ENCODE results near the gene PDE7B.
A peak's percentile ranks its signal among the peaks of the same experiment; 100 is the strongest.
"Not testable (repeated sequence)": the region's sequence is repeated elsewhere in the genome, so short reads cannot be mapped to it uniquely, and the experiment has no call there.

PDE7B gene

DNA sequence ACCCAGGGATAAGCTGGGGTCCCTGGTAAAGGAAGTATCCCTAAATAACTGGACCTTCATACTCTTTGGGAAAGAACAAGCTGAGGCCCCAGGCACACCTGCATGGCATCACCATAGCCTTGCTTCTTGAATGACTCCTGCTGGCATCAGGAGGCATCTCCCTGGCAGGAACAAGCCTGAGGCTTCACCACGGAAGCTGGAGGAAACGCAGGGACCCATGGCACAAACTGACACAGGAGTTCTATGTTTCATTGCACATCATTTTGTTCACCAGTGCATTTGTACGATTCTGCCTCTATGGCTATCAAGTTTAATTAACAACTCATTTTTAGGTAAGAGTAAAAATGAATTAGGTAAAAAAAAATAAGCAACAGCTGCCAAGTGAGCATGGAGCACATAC lies 619 bp upstream of the PDE7B start:
- DNase-seq (ENCODE audit: low spot score), result no peak

- no peak for DNase-seq (ENCODE audit: low spot score)
Observed at GRCh38 chr6:135852746-135853145, 1.2 kb downstream of the PDE7B start.

- no peak for DNase-seq (ENCODE audit: low spot score)
Observed at GRCh38 chr6:135853227-135853626, 1.7 kb downstream of the PDE7B start.

GRCh38 chr6:135853986-135854385 lies 2.5 kb downstream of the PDE7B start:
- no peak for DNase-seq (ENCODE audit: low spot score)

- DNase-seq (ENCODE audit: low spot score), result no peak
Observed at GRCh38 chr6:135854799-135855198, 3.3 kb downstream of the PDE7B start.

DNA sequence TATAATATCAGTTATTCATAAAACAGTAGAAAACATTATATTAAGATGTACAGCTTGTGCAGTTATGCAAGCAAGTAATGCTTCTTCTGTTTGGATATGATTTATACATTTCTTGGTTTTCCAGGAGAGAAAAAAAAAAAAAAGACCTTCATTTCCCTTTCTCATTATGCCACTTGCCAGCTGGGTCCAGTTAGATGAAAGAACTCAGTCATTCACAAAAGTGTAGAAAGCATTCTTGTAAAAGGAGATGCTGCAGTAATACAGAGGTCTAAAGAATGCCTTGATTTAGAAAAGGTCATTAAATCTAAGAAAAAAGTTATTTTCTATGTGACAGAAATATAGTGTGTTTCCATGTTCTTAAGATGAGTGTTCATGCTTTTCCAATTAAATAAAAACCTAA lies 7.4 kb downstream of the PDE7B start:
- no peak for DNase-seq (ENCODE audit: low spot score)

DNA sequence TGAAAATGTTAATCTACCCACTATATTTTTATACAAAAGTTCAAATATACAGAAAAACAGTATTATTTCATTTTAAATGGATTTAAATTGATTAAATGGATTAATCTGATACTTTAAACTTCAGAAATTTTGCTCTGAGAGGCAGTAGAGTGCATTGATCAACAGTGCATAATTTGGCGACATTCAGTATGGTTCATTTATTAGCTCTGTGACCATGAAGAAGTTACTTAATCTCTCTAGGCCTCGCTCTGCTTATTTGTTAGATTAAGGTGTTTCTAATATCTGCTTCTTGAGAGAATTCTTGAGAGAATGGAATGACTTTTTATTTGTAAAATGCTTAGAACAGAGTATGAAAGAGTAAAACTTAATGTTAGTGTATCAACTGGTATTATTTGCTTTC lies 8.9 kb downstream of the PDE7B start:
- DNase-seq (ENCODE audit: low spot score), result no peak

- DNase-seq (ENCODE audit: low spot score), result no peak
Observed at GRCh38 chr6:135861189-135861588, 9.7 kb downstream of the PDE7B start.

GRCh38 chr6:135864929-135865328 lies 13.4 kb downstream of the PDE7B start:
- not testable (repeated sequence) for DNase-seq (ENCODE audit: low spot score)

- DNase-seq (ENCODE audit: low spot score), result no peak
Observed at GRCh38 chr6:135866445-135867123, 15.1 kb downstream of the PDE7B start.

DNA sequence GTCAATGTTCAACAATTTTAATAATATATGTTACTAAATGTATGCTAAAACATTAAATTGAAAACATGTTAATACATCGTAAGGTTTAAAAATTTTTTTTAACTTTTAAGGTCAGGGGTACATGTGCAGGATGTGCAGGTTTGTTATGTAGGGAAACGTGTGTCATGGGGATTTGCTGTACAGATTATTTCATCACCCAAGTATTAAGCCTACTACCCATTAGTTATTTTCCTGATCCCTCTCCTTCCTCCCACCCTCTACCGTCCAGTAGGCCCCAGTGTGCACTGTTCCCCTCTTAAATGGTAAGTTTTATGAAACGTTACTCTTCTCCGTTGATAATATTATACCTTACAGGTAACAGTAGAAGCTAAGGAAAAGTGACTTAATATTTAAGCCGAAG lies 15.8 kb downstream of the PDE7B start:
- DNase-seq (ENCODE audit: low spot score), result no peak

DNA sequence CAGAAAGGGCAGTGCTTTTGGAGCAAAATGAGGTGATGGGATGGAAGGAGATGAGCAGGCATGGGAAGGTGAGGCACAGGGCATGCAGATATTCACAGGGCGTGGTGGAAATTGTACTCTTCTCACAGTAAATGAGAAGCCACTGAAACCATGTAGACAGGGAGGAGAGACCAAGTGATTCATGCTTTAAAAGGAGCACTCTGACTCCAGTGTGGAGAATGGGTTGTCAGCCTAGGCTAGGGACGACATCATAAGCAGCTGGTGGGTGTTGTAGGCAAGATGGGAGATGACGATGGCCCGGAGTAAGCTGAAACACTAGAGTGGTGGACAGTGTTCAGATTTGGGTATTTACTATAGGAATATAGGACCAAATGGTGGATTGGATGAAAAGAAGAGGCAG lies 18.4 kb downstream of the PDE7B start:
- DNase-seq (ENCODE audit: low spot score), result no peak

DNA sequence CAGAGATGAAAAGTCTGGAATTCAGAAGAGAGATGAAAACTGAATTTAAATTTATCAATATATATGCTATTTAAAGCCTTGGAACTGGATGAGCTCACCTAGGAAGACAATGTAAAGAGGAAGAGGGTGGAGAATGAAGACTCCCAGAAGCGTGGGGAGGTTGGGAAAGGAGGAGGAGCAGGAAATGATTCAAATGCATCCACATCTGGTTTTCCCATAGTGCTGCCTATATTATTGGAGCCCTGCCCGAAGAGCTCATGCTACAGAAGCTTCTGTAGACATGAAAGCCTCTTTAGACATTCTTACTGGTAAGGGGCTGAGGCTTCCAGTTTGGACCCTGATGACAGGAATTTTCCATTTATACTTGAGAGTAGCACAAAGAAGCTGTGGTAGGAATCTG lies 19.2 kb downstream of the PDE7B start:
- DNase-seq (ENCODE audit: low spot score), result no peak

DNA sequence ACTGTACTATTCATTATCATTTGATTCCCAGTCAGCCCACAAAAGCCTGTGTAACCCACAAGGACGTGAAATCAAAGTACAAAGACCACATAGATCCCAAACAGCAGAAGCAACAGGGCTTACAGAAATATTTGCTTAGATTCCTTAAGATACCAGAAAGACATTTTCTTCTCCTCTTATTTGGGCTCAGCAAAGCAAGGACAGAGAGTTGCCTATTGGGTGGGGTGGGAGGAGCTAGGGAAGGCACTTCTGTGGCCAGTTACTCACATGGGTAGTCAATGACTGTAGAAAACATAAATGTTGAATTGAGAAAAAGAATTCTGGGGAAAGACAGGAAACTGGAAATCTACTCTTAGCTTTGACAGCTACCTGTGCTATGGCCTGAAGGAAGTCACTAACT lies 19.8 kb downstream of the PDE7B start:
- no peak for DNase-seq (ENCODE audit: low spot score)

- DNase-seq (ENCODE audit: low spot score), result no peak
Observed at GRCh38 chr6:135871878-135872277, 20.4 kb downstream of the PDE7B start.

DNA sequence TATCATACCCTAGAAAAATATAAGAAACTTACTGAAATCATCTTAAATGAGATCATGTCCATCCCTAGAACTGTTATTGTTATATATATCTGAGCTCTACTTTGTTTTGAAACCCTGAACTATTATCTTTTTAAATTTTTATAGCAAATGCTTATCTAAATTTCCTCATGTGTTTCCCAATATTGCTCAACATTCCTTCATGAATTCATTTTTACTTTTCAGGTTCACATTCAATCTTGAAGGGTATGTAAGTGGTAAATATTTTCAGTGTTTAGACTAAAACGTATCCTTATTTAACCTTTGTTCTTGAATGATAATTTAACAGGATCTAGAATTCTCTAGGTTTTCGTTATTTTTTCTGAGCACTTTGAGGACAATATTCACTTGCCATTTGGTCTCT lies 23.9 kb downstream of the PDE7B start:
- no peak for DNase-seq (ENCODE audit: low spot score)

DNA sequence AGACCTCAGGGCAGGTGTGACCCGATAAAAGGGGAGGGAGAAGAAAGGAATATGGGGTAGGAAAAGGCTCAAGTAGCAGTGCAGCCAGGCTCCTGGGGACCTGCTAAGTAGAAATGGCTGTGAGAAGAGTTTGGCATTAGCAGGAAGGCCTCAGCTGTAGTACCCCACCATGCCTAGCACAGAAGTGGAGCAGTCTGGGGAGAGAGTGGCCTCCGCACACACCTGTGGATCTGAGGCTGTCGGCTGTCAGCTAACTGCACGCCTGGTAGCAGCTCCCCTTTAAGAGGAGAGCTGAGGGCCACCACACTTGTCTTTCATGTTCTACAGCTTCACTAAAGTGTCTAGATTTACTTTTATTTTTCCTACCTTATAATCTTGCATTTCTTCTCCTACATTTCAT lies 24.6 kb downstream of the PDE7B start:
- DNase-seq (ENCODE audit: low spot score), result no peak

GRCh38 chr6:135877666-135878065 lies 26.2 kb downstream of the PDE7B start:
- DNase-seq (ENCODE audit: low spot score), result no peak

GRCh38 chr6:135880066-135880972 lies 28.8 kb downstream of the PDE7B start:
- peak; percentile 72 for DNase-seq (ENCODE audit: low spot score)

- DNase-seq (ENCODE audit: low spot score), result no peak
Observed at GRCh38 chr6:135883045-135883444, 31.5 kb downstream of the PDE7B start.

GRCh38 chr6:135883536-135883935 lies 32.0 kb downstream of the PDE7B start:
- no peak for DNase-seq (ENCODE audit: low spot score)

- DNase-seq (ENCODE audit: low spot score), result no peak
Observed at GRCh38 chr6:135884136-135884535, 32.6 kb downstream of the PDE7B start.

DNA sequence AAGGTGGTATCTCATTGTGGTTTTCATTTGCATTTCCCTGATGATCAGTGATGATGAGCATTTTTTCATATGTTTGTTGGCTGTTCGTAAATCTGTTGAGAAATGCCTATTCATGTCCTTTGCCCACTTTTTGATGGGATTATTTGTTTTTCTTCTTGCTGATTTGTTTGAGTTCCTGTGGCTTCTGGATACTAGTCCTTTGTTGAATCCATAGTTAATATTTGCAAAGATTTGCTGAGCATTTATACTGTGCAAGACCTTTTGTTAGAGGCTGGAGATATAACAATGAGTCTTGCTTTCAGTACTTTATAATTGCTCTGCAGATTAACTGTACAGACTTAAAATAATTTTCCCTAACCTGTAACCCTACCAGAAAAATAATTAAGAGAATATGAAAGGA lies 35.6 kb downstream of the PDE7B start:
- DNase-seq (ENCODE audit: low spot score), result no peak

GRCh38 chr6:135888818-135889217 lies 37.3 kb downstream of the PDE7B start:
- no peak for DNase-seq (ENCODE audit: low spot score)

All from SW480 (cell line).